BJ (cell line): ENCODE data around the gene FGGY. TPM values are rescaled to one million over a fixed set of nuclear protein-coding genes. Genes with fewer than 3 reads are reported as not detected.

Experiments used
- CTCF ChIA-PET: fragments of 350-600 bp; formaldehyde crosslinking; extraction: SDS; loops from one replicate; lab custom pipeline; 2021; ENCODE audit warnings: antibody characterized with exemption, inconsistent platforms; lab: Yijun Ruan, JAX
- POLR2A ChIA-PET: fragments of 300-600 bp; sonication (Branson Sonifier 250); formaldehyde crosslinking; extraction: SDS; loops from one replicate; lab custom pipeline; 2021; ENCODE audit warnings: antibody characterized with exemption; lab: Charles Lee
- DNase-seq: peaks from one replicate; pipeline ENCODE4 v3.0.0-alpha.2; 2011; ENCODE audit warnings: low read depth
- H3K27me3 ChIP-seq: 2 replicates; pipeline ENCODE4 v1.6.0; 2011; ENCODE audit warnings: low read length; ENCODE audit not compliant: control insufficient read depth, insufficient read depth
- H3K36me3 ChIP-seq: 2 replicates; pipeline ENCODE4 v1.5.1; 2011; ENCODE audit warnings: low read length; ENCODE audit not compliant: control insufficient read depth, insufficient read depth
- H3K4me3 ChIP-seq: 2 replicates; pipeline ENCODE4 v1.5.1; 2011; ENCODE audit warnings: low read depth, mild to moderate bottlenecking, control low read depth, low read length
- polyA plus RNA-seq: library from polyadenylated mRNA; depleted of rRNA; stranded (reverse); fragments of >200 nt; gene quantifications from 2 replicates; pipeline ENCODE4 v1.2.3, GENCODE V29; 2011
- TF ChIP-seq, protein P1 (sequence below): IDR thresholded peaks from 2 replicates; pipeline ENCODE4 v1.5.1; 2011; ENCODE audit warnings: low read depth, mild to moderate bottlenecking, control low read depth, inconsistent platforms, low read length, moderate library complexity; ENCODE audit not compliant: insufficient read depth

The FGGY gene
- polyA plus RNA-seq, 1 experiment: 9.9 TPM

DNA sequence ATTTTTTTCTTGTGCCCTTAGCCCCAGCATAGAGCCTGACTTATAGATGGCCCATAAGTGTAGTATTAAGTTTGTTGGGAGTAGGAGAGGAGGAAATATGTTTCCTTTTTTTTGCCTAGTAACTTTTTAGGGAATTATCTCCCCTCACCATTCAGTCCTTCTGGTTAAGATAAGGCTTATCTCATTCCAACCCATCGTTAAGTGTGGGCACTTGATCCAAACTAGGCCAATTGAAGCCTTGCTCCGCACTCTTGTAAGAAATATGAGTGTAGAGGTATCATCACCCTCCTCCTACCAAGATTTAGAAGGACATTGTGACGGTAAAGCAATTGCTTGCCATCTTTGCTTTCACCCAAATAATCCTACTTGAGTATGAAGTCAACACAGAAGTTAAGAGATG lies 8.8 kb upstream of the FGGY start:
- POLR2A ChIA-PET: no interaction called here
- no peak for DNase-seq

DNA sequence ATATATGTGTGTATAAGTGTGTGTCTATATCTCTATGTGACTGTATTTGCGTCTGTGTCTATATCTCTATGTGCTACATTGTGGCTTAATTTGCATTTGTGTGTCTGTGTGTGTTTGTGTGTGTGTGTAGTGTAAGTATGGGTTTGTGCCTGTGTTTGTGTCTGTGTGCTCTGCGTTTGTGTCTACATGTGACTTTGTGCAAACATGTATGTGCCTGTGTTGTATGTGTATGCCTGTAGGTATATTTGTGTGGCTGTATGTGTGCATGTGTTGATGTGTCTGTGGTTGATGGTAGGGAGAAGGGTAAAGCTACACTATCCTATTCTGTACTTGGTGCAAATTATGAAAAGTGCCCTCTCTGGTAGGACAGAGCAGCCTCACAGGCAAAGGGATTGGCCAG lies 7.3 kb upstream of the FGGY start:
- POLR2A ChIA-PET: no interaction called here
- no peaks in the 10 kb centered on the region for H3K36me3 ChIP-seq
- no peak for DNase-seq
- CTCF ChIA-PET: no interaction called here
- TF ChIP-seq, protein P1, sequence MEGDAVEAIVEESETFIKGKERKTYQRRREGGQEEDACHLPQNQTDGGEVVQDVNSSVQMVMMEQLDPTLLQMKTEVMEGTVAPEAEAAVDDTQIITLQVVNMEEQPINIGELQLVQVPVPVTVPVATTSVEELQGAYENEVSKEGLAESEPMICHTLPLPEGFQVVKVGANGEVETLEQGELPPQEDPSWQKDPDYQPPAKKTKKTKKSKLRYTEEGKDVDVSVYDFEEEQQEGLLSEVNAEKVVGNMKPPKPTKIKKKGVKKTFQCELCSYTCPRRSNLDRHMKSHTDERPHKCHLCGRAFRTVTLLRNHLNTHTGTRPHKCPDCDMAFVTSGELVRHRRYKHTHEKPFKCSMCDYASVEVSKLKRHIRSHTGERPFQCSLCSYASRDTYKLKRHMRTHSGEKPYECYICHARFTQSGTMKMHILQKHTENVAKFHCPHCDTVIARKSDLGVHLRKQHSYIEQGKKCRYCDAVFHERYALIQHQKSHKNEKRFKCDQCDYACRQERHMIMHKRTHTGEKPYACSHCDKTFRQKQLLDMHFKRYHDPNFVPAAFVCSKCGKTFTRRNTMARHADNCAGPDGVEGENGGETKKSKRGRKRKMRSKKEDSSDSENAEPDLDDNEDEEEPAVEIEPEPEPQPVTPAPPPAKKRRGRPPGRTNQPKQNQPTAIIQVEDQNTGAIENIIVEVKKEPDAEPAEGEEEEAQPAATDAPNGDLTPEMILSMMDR: no peak
- no peak overlapping the region for H3K4me3 ChIP-seq
- H3K27me3 ChIP-seq: no peaks in the 10 kb centered on the region

More for the DNA sequence above, 8.8 kb upstream of the FGGY start:
- CTCF ChIA-PET: no interaction called here
- Histone ChIP-seq H3K4me3 (no peak overlapping the region), H3K27me3 (no peaks in the 10 kb centered on the region), H3K36me3 (no peaks in the 10 kb centered on the region)
- TF ChIP-seq, protein P1: no peak

DNA sequence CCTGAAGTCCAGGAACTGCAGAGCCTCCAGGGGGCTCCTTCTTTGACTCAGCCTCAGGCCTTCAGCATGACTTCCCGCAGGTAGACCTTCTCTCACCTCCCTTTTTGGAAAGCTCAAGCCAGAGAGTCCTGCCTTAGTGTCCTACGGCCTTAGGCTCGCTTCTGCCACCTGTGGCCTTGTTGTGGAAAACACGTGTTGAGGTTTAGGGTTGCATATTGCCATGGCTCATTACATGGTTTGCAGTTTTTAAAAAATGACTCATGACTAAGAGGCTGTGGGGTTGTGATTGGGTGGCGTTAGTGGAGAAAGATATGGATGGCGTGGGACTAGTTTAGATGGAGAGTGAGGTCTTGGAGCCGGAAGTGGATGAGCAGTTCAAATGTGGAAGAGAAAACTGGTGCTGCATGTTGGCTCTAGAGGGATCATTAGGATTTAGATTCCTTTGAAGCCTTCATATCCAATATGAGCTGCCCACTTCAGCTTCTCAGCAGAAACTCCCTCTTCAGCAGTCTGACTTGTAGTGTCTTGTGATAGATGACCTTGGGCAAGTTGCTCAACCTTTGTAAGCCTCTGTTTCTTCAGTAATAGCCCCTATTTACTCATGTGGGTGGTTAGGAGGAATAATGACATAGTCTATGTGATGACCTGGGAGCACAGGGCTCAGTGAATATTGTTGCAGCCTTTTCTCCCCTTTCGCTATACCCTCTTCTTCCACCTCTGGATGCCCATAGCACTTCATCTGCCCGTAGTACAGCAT lies 6.5 kb upstream of the FGGY start:
- Histone ChIP-seq H3K4me3 (no peak overlapping the region), H3K27me3 (no peaks in the 10 kb centered on the region), H3K36me3 (no peaks in the 10 kb centered on the region)
- ChIA-PET POLR2A (no interaction called here), CTCF (interaction anchor here (1.1 kb wide), 1 partner anchor 10 kb away, joined by 4 read pairs; no protein-coding TSS in a partner anchor)
- TF ChIP-seq, protein P1: peak; percentile 32
- no peak for DNase-seq

GRCh38 chr1:59291561-59291960 lies 5.3 kb upstream of the FGGY start:
- ChIA-PET CTCF (no interaction called here), POLR2A (no interaction called here)
- TF ChIP-seq, protein P1: no peak
- no peak overlapping the region for H3K4me3 ChIP-seq
- no peaks in the 10 kb centered on the region for H3K27me3 ChIP-seq
- H3K36me3 ChIP-seq: no peaks in the 10 kb centered on the region
- no peak for DNase-seq

GRCh38 chr1:59292562-59292961 lies 4.3 kb upstream of the FGGY start:
- Histone ChIP-seq H3K27me3 (no peaks in the 10 kb centered on the region), H3K36me3 (no peaks in the 10 kb centered on the region), H3K4me3 (no peak overlapping the region)
- no peak for DNase-seq
- ChIA-PET POLR2A (no interaction called here), CTCF (interaction anchor here (0.7 kb wide), 1 partner anchor 550 kb away, joined by 3 read pairs; no protein-coding TSS in a partner anchor)
- TF ChIP-seq, protein P1: no peak
